HEK293 (cell line): Measurements from ENCODE around the gene ARMC7.
A peak's percentile ranks its signal among the peaks of the same experiment; 100 is the strongest.
"Not testable (repeated sequence)": the region's sequence is repeated elsewhere in the genome, so short reads cannot be mapped to it uniquely, and the experiment has no call there.

ENCODE experiments used
- CTCF ChIA-PET: fragments of 350-600 bp; formaldehyde crosslinking; extraction: SDS; loops from one replicate; lab custom pipeline; 2021; ENCODE audit warnings: antibody characterized with exemption; lab: Yijun Ruan, JAX
- POLR2A ChIA-PET: fragments of 300-600 bp; formaldehyde crosslinking; extraction: SDS; loops from one replicate; lab custom pipeline; 2020; ENCODE audit warnings: antibody characterized with exemption, inconsistent platforms; lab: Yijun Ruan, JAX
- H3K27ac ChIP-seq: fragments of 200-500 bp; sonication (Bioruptor generic); 2 replicates; pipeline ENCODE4 v1.5.1; 2014; ENCODE audit warnings: low read depth, low read length, control low read depth, inconsistent platforms; ENCODE audit errors: extremely low read depth
- H3K36me3 ChIP-seq, 2 experiments: fragments of 200-500 bp in 1 of 2; sonication (Bioruptor generic) in 1 of 2; 1 replicate in 1 of 2; 2 replicates in 1 of 2; pipeline ENCODE4 v1.5.1; 2014 to 2017; ENCODE audit warnings: inconsistent platforms in 2 of 2, low read length in 2 of 2; ENCODE audit not compliant: control insufficient read depth in 2 of 2, insufficient read depth in 1 of 2
- H3K4me1 ChIP-seq: fragments of 200-500 bp; sonication (Bioruptor generic); 2 replicates; pipeline ENCODE4 v1.5.1; 2014; ENCODE audit warnings: mild to moderate bottlenecking, low read length, inconsistent platforms; ENCODE audit not compliant: control insufficient read depth, insufficient read depth
- H3K4me3 ChIP-seq: 2 replicates; pipeline ENCODE4 v1.5.1; 2011; ENCODE audit warnings: low read depth, mild to moderate bottlenecking, control low read depth, low read length, moderate library complexity
- H3K9me3 ChIP-seq: fragments of 200-500 bp; sonication (Bioruptor generic); 2 replicates; pipeline ENCODE4 v1.5.1; 2014; ENCODE audit warnings: low read depth, low read length, inconsistent platforms; ENCODE audit not compliant: control insufficient read depth, insufficient read depth
- KLF16 ChIP-seq: fragments of 450-650 bp; formaldehyde crosslinking; IDR thresholded peaks from 2 replicates; pipeline ENCODE4 v1.5.1; 2017; ENCODE audit warnings: missing biosample characterization, missing genetic modification characterization
- PRDM1 ChIP-seq: fragments of 450-650 bp; formaldehyde crosslinking; IDR thresholded peaks from 2 replicates; pipeline ENCODE4; 2016; ENCODE audit warnings: missing biosample characterization, missing genetic modification characterization
- ZBTB20 ChIP-seq: fragments of 450-650 bp; formaldehyde crosslinking; IDR thresholded peaks from 2 replicates; pipeline ENCODE4 v1.5.1; 2016; ENCODE audit warnings: missing biosample characterization, missing genetic modification characterization
- ZBTB48 ChIP-seq: fragments of 450-650 bp; formaldehyde crosslinking; IDR thresholded peaks from 2 replicates; pipeline ENCODE4 v1.5.1; 2016; ENCODE audit warnings: missing biosample characterization, missing genetic modification characterization
- ZNF121 ChIP-seq: fragments of 450-650 bp; formaldehyde crosslinking; IDR thresholded peaks from 2 replicates; pipeline ENCODE4 v1.5.1; 2016; ENCODE audit warnings: missing biosample characterization, missing genetic modification characterization
- ZNF274 ChIP-seq, 2 experiments: fragments of 200-500 bp in 1 of 2; fragments of 450-650 bp in 1 of 2; sonication (Bioruptor generic) in 1 of 2; formaldehyde crosslinking in 1 of 2; IDR thresholded peaks; 2 replicates each; pipeline versions ENCODE4 v1.5.1 to v1.6.1; 2014 to 2016; ENCODE audit warnings: borderline replicate concordance in 1 of 2, inconsistent platforms in 1 of 2, low read length in 1 of 2, missing biosample characterization in 1 of 2, missing genetic modification characterization in 1 of 2
- ZNF341 ChIP-seq: fragments of 450-650 bp; formaldehyde crosslinking; IDR thresholded peaks from 2 replicates; pipeline ENCODE4; 2016; ENCODE audit warnings: low read depth, missing biosample characterization, missing genetic modification characterization
- ZNF600 ChIP-seq: fragments of 450-650 bp; formaldehyde crosslinking; IDR thresholded peaks from 2 replicates; pipeline ENCODE4 v1.5.1; 2016; ENCODE audit warnings: missing biosample characterization, missing genetic modification characterization
- ZNF670 ChIP-seq: fragments of 450-650 bp; formaldehyde crosslinking; IDR thresholded peaks from 2 replicates; pipeline ENCODE4 v1.5.1; 2016; ENCODE audit warnings: missing biosample characterization, missing genetic modification characterization, low read depth
- TF ChIP-seq, protein P1 (sequence below): fragments of 450-650 bp; formaldehyde crosslinking; IDR thresholded peaks from 2 replicates; pipeline ENCODE4 v1.5.1; 2016; ENCODE audit warnings: missing biosample characterization, missing genetic modification characterization
- TF ChIP-seq, protein P2 (sequence below): fragments of 450-650 bp; formaldehyde crosslinking; IDR thresholded peaks from 2 replicates; pipeline ENCODE4 v1.5.1; 2016; ENCODE audit warnings: missing biosample characterization, missing genetic modification characterization

The ARMC7 gene

DNA sequence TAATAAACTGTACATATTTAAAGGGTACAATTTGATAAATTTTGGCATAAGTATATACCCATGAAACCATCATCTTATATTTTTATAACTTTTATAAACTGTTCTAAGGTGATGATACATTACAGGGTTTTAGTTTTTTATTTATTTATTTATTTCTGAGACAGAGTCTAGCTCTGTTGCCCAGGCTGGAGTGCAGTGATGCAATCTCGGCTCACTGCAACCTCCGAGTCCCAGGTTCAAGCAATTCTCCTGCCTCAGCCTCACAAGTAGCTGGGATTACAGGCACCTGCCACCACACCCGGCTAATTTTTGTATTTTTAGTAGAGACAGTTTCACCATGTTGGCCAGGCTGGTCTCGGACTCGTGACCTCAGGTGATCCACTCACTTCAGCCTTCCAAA lies 18.2 kb downstream of the ARMC7 start:
- POLR2A ChIA-PET, result interaction anchor here (0.7 kb wide), 1 partner anchor 48 kb away, joined by 3 read pairs; no protein-coding TSS in a partner anchor
- peaks cover 0 to 39% of the 10 kb centered on the region in 2 experiments; a peak in 2 of 3 replicates for H3K36me3 ChIP-seq
- H3K27ac ChIP-seq, H3K9me3 ChIP-seq, H3K4me3 ChIP-seq, H3K4me1 ChIP-seq: not testable (repeated sequence)
- CTCF ChIA-PET, result interaction anchor here (0.6 to 6.0 kb wide), 5 partner anchors 12 to 1586 kb away, joined by 3 to 77 read pairs (median 3); no protein-coding TSS in a partner anchor
- TF ChIP-seq ZNF121, result peak; percentile 70

DNA sequence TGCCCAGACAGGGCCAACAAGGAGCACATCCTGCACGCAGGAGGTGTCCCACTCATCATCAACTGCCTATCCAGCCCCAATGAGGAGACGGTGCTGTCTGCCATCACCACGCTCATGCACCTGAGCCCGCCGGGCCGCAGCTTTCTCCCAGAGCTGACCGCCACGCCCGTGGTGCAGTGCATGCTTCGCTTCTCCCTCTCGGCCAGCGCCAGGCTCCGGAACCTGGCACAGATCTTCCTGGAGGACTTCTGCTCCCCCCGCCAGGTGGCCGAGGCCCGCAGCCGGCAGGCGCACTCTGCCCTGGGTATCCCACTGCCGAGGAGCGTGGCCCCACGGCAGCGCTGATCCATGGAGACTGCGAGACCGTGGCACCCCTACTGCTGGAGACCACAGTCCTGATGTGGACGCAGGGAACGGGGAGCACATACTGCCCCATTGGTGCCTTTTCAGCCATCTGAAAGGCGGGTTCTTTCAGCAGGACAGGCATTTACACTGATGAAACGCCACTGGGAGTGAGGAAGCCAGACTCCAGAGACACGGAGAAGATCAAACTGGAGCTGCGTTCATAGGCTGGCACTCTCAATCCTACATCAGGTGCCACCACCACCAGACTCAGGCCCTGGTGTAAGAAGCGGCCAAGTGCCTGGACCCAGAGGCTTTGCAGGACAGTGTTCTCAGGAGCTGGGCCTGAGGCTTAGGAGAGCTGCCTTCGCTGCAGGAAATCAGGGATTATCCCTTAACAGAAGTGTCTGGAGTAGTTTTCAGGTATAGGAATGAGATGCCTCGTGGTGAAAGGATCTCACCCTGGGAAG lies 19.1 kb downstream of the ARMC7 start:
- POLR2A ChIA-PET, result interaction anchor here (1.1 to 3.9 kb wide), 2 partner anchors 15 to 26 kb away, joined by 3 to 20 read pairs; partner anchors contain the start of gene JPT1
- H3K4me3 ChIP-seq, result no peak overlapping the region
- no peak for TF ChIP-seq ZNF274 (IDR thresholded peaks at IDR 0.05; ENCODE audit: low read length)
- no peak for TF ChIP-seq ZNF274 (tag by site-specific recombination; IDR thresholded peaks at IDR 0.05; ENCODE audit: borderline replicate concordance)
- TF ChIP-seq ZNF670 (tag by site-specific recombination), result no peak
- TF ChIP-seq KLF16 (tag by site-specific recombination), result no peak
- TF ChIP-seq, protein P1, sequence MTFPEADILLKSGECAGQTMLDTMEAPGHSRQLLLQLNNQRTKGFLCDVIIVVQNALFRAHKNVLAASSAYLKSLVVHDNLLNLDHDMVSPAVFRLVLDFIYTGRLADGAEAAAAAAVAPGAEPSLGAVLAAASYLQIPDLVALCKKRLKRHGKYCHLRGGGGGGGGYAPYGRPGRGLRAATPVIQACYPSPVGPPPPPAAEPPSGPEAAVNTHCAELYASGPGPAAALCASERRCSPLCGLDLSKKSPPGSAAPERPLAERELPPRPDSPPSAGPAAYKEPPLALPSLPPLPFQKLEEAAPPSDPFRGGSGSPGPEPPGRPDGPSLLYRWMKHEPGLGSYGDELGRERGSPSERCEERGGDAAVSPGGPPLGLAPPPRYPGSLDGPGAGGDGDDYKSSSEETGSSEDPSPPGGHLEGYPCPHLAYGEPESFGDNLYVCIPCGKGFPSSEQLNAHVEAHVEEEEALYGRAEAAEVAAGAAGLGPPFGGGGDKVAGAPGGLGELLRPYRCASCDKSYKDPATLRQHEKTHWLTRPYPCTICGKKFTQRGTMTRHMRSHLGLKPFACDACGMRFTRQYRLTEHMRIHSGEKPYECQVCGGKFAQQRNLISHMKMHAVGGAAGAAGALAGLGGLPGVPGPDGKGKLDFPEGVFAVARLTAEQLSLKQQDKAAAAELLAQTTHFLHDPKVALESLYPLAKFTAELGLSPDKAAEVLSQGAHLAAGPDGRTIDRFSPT (tag by site-specific recombination), result no peak
- no peak for TF ChIP-seq ZNF341 (tag by site-specific recombination)
- TF ChIP-seq ZNF600 (tag by site-specific recombination), result 0 out of 2 replicates have a peak, but pooled peaks have one; percentile 55
- peaks cover 0 to 39% of the 10 kb centered on the region in 2 experiments; a peak in 2 of 3 replicates for H3K36me3 ChIP-seq
- CTCF ChIA-PET, result interaction anchor here (0.5 to 6.0 kb wide), 8 partner anchors 13 to 171 kb away, joined by 3 to 86 read pairs (median 4); no protein-coding TSS in a partner anchor
- H3K27ac ChIP-seq, result no peak overlapping the region; the same call in 1 of the 2 replicates
- peaks cover 7% of the 10 kb centered on the region; the same call in 1 of the 2 replicates for H3K4me1 ChIP-seq
- no peaks in the 10 kb centered on the region for H3K9me3 ChIP-seq

DNA sequence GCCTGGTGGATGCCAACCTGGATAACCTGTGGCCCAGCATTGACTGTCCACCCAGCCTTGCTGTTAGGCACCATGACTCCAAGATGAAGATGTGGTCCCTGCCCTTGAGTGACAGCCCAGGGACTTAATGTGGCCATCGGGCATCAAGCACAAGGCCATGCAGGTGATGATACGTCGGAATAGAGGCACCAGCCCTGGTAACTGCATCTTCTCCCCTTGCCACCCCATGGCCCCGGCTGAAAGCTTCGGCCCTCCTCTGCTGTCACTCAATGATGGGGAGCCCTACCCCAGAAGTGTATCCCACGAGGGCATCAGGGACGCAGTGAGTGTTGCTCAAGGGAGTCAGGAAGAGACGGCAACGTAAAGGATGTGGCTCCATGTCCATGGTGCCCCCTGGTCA lies 19.8 kb downstream of the ARMC7 start:
- CTCF ChIA-PET, result interaction anchor here (0.6 to 4.3 kb wide), 5 partner anchors 14 to 172 kb away, joined by 3 to 86 read pairs (median 3); no protein-coding TSS in a partner anchor
- H3K9me3 ChIP-seq, result no peaks in the 10 kb centered on the region
- no peak overlapping the region for H3K4me3 ChIP-seq
- TF ChIP-seq, protein P1 (tag by site-specific recombination), result 0 out of 2 replicates have a peak, but pooled peaks have one; percentile 25
- no peak for TF ChIP-seq ZBTB20
- TF ChIP-seq PRDM1 (tag by site-specific recombination), result no peak
- TF ChIP-seq, protein P2, sequence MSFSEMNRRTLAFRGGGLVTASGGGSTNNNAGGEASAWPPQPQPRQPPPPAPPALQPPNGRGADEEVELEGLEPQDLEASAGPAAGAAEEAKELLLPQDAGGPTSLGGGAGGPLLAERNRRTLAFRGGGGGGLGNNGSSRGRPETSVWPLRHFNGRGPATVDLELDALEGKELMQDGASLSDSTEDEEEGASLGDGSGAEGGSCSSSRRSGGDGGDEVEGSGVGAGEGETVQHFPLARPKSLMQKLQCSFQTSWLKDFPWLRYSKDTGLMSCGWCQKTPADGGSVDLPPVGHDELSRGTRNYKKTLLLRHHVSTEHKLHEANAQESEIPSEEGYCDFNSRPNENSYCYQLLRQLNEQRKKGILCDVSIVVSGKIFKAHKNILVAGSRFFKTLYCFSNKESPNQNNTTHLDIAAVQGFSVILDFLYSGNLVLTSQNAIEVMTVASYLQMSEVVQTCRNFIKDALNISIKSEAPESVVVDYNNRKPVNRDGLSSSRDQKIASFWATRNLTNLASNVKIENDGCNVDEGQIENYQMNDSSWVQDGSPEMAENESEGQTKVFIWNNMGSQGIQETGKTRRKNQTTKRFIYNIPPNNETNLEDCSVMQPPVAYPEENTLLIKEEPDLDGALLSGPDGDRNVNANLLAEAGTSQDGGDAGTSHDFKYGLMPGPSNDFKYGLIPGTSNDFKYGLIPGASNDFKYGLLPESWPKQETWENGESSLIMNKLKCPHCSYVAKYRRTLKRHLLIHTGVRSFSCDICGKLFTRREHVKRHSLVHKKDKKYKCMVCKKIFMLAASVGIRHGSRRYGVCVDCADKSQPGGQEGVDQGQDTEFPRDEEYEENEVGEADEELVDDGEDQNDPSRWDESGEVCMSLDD (tag by site-specific recombination), result peak; percentile 49; the same call in 1 of the 2 replicates
- peak; percentile 28; the same call in 1 of the 2 replicates for TF ChIP-seq ZBTB48 (tag by site-specific recombination)
- H3K27ac ChIP-seq, result no peak overlapping the region
- H3K4me1 ChIP-seq, result peaks cover 4% of the 10 kb centered on the region; the same call in 1 of the 2 replicates
- POLR2A ChIA-PET, result interaction anchor here (1.0 to 3.9 kb wide), 4 partner anchors 16 to 60 kb away, joined by 3 to 20 read pairs (median 8); partner anchors contain the start of genes ARMC7 and JPT1
- peaks cover 3 to 34% of the 10 kb centered on the region in 2 experiments; a peak in 2 of 3 replicates for H3K36me3 ChIP-seq
